Subcutaneous adipose tissue (tissue), 4 donors: Measurements from ENCODE around the gene ABI3. TPM values are rescaled to one million over a fixed set of nuclear protein-coding genes. Genes with fewer than 3 reads are reported as not detected.

Experiments
- CTCF ChIP-seq: fragments of 450-650 bp; IDR thresholded peaks from one replicate; pipeline ENCODE4 v1.5.1; 2016; ENCODE audit warnings: low read depth, mild to moderate bottlenecking, control low read depth, antibody characterized with exemption, moderate library complexity
- total RNA-seq, 4 donors: library from RNA; depleted of rRNA; stranded (reverse); fragments of >200 nt; gene quantifications; one replicate each; pipeline ENCODE4 v1.1.0, GENCODE V29; 2016

The ABI3 gene
- 1 to 10 TPM in 3 of 4 donors, under 1 TPM in 1; 0.82 to 8.5 (median 4.4) TPM for total RNA-seq

GRCh38 chr17:49210158-49211029, at the start of gene ABI3, which contains the start of gene GNGT2:
Gene ABI3 (plus strand): TSS chr17:49210707. CDS start chr17:49210725, 18 bp downstream.
Gene GNGT2 (minus strand): TSS chr17:49210574. CDS start chr17:49207422, 3,152 bp downstream.
- no peak for TF ChIP-seq CTCF

- no peak for TF ChIP-seq CTCF
Measured at GRCh38 chr17:49162866-49163265, 47.6 kb upstream of the ABI3 start.

GRCh38 chr17:49165143-49165542, 45.4 kb upstream of the ABI3 start:
- TF ChIP-seq CTCF = no peak

GRCh38 chr17:49168706-49169105, 41.8 kb upstream of the ABI3 start:
- no peak for TF ChIP-seq CTCF

GRCh38 chr17:49170216-49170615, 40.3 kb upstream of the ABI3 start:
- TF ChIP-seq CTCF = no peak

GRCh38 chr17:49180303-49180702, 30.2 kb upstream of the ABI3 start:
- TF ChIP-seq CTCF = no peak

- TF ChIP-seq CTCF = no peak
Measured at GRCh38 chr17:49180998-49181635, 29.4 kb upstream of the ABI3 start.
